K562 (cell line): ENCODE measurements around the gene MMS22L.

Experiments
- BACH1 ChIP-seq: fragments of 200-800 bp; sonication (Bioruptor generic); IDR thresholded peaks from 2 replicates; pipeline ENCODE4 v1.6.1; 2016; ENCODE audit warnings: missing genetic modification characterization, missing compliant biosample characterization
- NR1H2 ChIP-seq: sonication (generic); formaldehyde crosslinking; IDR thresholded peaks from 2 replicates; pipeline ENCODE4 v1.4.0; 2020; ENCODE audit warnings: mild to moderate bottlenecking, missing genetic modification reagents
- NR3C1 ChIP-seq: sonication (generic); formaldehyde crosslinking; IDR thresholded peaks from 2 replicates; pipeline ENCODE4 v1.8.1; 2022; ENCODE audit warnings: missing genetic modification reagents
- SMARCA5 ChIP-seq: fragments of 450-650 bp; IDR thresholded peaks from 2 replicates; pipeline ENCODE4 v1.6.1; 2016
- TAF7 ChIP-seq: fragments of 450-650 bp; IDR thresholded peaks from 2 replicates; pipeline ENCODE4 v1.6.1; 2016; ENCODE audit warnings: missing genetic modification characterization, missing compliant biosample characterization
- ZNF224 ChIP-seq: sonication (generic); formaldehyde crosslinking; IDR thresholded peaks from 2 replicates; pipeline ENCODE4 v1.8.0; 2022; ENCODE audit warnings: mild to moderate bottlenecking, missing genetic modification reagents
- ZNF589 ChIP-seq: fragments of 200-800 bp; sonication (Bioruptor generic); IDR thresholded peaks from 2 replicates; pipeline ENCODE4 v1.6.1; 2016; ENCODE audit warnings: low read depth, missing genetic modification characterization, missing compliant biosample characterization
- ZNF766 ChIP-seq: fragments of 200-800 bp; sonication (Bioruptor generic); conservative IDR thresholded peaks from 2 replicates; pipeline ENCODE4 v1.6.1; 2016; ENCODE audit warnings: missing genetic modification characterization, missing compliant biosample characterization
- ZNF830 ChIP-seq: fragments of 250-450 bp; sonication (Bioruptor Pico); IDR thresholded peaks from 2 replicates; pipeline ENCODE4 v1.5.0; 2021; ENCODE audit warnings: mild to moderate bottlenecking
- TF ChIP-seq, protein P1 (sequence below), 2 experiments: fragments of 450-650 bp; IDR thresholded peaks; 2 replicates each; pipeline ENCODE4 v1.6.1; 2018; ENCODE audit warnings: mild to moderate bottlenecking in 2 of 2, low read depth in 1 of 2; ENCODE audit not compliant: partially characterized antibody in 2 of 2
- TF ChIP-seq, protein P2 (sequence below): sonication (generic); formaldehyde crosslinking; IDR thresholded peaks from 2 replicates; pipeline ENCODE4 v1.8.1; 2023; ENCODE audit warnings: mild to moderate bottlenecking, missing genetic modification reagents

DNA sequence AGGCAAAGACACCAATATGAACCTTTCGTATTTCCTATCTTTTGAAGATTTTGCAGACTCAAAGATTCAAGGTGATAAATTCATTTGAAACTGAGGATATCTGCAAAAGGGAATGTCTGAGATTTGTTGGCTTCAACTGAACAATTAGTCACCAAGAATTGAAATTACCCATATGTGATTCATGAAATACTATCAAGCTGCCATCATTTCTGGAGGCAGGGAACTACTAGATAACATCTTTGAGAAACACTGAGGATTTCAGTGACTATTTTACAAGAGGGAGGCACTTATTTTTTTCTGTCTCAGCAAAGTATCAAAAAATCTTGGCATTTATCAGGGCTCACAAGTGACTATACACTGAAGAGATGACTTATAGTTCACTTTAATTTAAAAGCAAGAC, 39.8 kb upstream of the MMS22L start:
- no peak for TF ChIP-seq ZNF224 (CRISPR knock-in tag)
- TF ChIP-seq ZNF589 (CRISPR knock-in tag), result no peak
- TF ChIP-seq TAF7 (tag), result no peak
- TF ChIP-seq, protein P1, sequence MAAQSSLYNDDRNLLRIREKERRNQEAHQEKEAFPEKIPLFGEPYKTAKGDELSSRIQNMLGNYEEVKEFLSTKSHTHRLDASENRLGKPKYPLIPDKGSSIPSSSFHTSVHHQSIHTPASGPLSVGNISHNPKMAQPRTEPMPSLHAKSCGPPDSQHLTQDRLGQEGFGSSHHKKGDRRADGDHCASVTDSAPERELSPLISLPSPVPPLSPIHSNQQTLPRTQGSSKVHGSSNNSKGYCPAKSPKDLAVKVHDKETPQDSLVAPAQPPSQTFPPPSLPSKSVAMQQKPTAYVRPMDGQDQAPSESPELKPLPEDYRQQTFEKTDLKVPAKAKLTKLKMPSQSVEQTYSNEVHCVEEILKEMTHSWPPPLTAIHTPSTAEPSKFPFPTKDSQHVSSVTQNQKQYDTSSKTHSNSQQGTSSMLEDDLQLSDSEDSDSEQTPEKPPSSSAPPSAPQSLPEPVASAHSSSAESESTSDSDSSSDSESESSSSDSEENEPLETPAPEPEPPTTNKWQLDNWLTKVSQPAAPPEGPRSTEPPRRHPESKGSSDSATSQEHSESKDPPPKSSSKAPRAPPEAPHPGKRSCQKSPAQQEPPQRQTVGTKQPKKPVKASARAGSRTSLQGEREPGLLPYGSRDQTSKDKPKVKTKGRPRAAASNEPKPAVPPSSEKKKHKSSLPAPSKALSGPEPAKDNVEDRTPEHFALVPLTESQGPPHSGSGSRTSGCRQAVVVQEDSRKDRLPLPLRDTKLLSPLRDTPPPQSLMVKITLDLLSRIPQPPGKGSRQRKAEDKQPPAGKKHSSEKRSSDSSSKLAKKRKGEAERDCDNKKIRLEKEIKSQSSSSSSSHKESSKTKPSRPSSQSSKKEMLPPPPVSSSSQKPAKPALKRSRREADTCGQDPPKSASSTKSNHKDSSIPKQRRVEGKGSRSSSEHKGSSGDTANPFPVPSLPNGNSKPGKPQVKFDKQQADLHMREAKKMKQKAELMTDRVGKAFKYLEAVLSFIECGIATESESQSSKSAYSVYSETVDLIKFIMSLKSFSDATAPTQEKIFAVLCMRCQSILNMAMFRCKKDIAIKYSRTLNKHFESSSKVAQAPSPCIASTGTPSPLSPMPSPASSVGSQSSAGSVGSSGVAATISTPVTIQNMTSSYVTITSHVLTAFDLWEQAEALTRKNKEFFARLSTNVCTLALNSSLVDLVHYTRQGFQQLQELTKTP (IDR thresholded peaks at IDR 0.05; ENCODE audit: low read depth in 1 of 2, partially characterized antibody in 2 of 2), result no peak
- TF ChIP-seq NR3C1, result no peak
- TF ChIP-seq NR1H2 (CRISPR knock-in tag), result no peak
- TF ChIP-seq ZNF766 (CRISPR knock-in tag), result no peak
- no peak for TF ChIP-seq SMARCA5
- TF ChIP-seq, protein P2, sequence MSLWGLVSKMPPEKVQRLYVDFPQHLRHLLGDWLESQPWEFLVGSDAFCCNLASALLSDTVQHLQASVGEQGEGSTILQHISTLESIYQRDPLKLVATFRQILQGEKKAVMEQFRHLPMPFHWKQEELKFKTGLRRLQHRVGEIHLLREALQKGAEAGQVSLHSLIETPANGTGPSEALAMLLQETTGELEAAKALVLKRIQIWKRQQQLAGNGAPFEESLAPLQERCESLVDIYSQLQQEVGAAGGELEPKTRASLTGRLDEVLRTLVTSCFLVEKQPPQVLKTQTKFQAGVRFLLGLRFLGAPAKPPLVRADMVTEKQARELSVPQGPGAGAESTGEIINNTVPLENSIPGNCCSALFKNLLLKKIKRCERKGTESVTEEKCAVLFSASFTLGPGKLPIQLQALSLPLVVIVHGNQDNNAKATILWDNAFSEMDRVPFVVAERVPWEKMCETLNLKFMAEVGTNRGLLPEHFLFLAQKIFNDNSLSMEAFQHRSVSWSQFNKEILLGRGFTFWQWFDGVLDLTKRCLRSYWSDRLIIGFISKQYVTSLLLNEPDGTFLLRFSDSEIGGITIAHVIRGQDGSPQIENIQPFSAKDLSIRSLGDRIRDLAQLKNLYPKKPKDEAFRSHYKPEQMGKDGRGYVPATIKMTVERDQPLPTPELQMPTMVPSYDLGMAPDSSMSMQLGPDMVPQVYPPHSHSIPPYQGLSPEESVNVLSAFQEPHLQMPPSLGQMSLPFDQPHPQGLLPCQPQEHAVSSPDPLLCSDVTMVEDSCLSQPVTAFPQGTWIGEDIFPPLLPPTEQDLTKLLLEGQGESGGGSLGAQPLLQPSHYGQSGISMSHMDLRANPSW (CRISPR knock-in tag), result no peak
- no peak for TF ChIP-seq ZNF830 (CRISPR knock-in tag)
- TF ChIP-seq BACH1, result no peak
